Activated effector memory CD4-positive, alpha-beta T cell treated with Interleukin-2 at 50 U/mL for 16 hours (primary cell): ENCODE results near the gene LUZP1.

Experiments
- DNase-seq: peaks from one replicate; pipeline ENCODE4 v3.0.0-alpha.2; 2020

LUZP1 gene

GRCh38 chr1:23188434-23188884 is 19.8 kb upstream of the LUZP1 start:
- no peak for DNase-seq

DNA sequence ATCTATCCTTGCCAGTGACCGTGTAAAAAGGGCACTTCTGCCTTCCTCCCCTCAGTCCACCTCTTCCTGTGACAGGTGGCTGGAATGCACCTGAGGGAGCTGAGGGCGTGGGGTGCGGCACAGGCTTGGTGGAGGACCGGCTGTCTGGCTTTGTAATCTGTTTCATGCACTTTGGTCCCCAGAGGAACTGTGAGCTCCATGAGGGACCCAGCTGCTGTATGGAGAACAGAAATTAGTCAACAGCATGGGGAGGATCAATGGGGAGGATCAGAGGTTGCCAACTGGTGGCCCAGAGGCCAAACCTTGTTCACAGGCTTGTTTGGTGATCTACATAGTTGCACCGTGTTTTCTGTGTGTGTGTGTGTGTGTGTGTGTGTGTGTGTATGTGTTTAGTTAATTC is 19.0 kb upstream of the LUZP1 start:
- no peak for DNase-seq

GRCh38 chr1:23185381-23185780 is 16.7 kb upstream of the LUZP1 start:
- no peak for DNase-seq

DNA sequence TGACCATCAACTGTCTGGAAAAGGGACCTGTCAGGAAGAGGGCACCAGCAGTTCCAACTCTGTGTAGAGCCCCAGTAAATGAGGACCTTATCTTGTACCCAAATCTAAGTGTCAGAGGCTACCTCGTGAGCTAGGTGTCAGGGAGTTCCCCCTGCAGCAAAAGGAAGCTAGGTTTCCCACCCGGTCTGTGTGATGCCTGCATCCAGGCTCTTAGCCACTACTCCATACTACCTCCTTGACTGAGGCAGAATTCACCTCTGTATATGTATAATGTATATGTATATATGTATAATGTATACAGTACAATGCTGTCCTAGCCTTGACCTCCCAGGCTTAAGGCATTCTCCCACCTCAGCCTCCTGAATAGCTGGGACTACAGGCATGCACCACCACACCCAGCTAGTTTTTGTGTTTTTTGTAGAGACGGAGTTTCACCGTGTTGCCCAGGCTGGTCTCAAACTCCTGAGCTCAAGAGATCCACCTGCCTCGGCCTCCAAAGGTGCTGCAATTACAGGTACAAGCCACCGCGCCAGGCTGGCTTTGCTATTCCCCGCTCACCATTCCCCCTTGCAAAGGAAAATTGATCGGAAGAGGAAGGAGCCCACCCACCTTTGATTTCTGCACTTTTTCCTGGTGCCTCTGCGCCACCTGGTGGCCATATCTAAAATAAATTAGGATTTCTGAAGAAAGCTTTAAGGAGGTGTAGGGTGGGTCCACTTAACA is 15.7 kb upstream of the LUZP1 start:
- DNase-seq: peak; percentile 16

DNA sequence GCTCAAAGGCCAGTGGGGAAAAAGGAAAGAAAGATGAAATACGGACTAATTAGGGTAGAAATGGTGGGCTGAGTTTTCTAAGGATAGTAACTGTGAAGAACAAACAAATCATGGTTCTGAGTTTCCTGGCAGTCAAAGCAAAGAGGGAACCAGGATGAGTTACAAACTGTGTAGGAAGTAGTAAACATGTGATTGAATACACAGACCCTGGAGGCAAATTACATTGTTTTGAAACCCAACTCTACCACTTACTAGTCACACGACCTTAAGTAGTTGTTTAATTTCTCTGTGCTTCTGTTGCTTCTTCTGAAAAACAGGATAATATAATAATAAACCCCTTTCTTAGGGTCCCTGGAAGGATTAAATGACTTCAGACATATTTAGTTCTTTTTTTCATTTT is 11.2 kb upstream of the LUZP1 start:
- no peak for DNase-seq

GRCh38 chr1:23178950-23179349 is 10.3 kb upstream of the LUZP1 start:
- no peak for DNase-seq

GRCh38 chr1:23178414-23178813 is 9.8 kb upstream of the LUZP1 start:
- DNase-seq: no peak

DNA sequence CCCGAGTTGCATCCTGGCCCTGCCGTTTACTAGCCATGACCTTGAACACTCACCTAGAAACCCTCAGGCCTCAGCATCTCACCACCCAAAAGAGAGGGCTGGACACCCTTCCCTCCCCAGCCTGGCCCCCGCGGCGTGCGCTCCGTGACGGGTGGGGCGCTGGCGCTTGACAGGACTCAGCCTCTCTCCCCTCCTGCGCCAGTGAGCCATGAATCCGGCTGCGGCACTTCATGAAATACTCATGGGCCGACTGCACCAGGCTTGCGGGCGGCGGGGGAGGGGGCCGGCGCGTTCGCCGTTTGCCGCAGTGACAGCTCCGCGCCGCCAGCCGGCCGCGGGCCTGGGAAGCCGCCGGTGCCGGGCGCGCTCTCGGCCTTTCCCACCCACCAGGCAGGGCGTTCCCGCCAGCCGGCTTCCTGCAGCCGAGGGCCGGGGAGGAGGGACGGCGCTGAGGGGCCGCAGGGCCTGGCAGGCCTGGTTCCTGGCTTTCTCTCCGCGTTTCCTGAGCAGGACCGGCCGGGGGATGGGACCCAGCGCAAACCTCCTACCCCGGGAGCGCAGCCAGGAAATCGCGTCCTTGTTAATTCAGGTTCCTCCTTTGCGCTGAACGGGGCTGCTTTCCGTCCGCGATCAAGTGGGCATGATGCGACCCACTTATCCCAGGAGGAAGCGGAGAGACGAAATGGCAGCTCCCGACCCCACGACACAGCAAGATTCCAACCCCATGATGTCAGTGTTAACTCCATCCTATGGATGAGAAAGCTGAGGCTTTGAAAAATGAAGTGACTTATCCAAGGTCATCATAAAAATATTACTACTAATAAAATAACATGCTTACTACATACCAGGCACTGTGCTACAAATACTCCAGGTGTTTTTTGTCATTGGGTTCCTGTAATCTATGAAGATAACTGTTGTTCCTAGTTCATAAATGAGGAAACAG is 9.1 kb upstream of the LUZP1 start:
- peak; percentile 26 for DNase-seq

DNA sequence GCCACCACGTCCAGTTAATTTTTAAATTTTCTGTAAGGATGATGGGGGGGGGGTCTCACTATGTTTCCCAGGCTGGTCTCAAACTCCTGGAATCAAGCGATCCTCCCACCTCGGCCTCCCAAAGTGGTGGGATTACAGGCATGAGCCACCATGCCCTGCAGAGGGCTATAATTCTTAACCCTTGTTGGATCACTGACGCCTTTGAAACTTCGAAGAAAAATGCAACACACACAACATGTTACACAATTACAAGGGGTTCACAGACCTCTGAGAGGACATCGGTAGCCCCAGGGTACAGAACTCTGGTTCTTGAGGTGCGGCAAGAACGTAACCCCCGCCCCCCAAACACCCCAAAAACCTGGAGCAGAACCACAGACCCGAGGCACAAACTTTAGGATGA is 8.4 kb upstream of the LUZP1 start:
- DNase-seq: no peak

GRCh38 chr1:23174426-23175110 is 5.9 kb upstream of the LUZP1 start:
- no peak for DNase-seq

DNA sequence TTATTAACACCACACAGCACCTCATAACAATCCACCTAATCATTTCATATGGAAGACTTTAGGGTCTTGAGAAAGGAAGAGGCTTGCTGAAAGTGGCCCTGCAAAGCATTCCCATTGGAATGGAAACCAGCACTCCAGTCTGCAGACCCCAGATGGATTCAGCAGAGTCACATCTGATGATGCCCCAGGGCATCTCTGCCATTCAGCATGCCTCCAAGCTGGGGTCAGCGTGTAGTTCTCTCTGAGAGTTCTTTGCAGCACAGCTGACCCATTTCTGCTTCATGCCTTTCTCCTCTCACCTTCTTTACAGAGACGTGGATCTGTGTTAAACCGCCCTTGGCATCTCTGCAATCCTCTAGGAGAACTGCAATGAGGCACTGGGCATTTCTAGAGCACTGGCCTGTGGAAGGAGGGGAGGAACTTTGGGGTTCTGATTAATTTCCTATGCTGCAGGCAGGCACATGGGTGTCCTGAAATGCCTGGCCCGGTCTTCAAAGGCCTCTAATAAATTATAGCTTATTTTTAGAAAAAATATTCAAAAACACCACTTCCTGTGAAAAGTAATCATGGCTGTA is 2.6 kb upstream of the LUZP1 start:
- DNase-seq: no peak

DNA sequence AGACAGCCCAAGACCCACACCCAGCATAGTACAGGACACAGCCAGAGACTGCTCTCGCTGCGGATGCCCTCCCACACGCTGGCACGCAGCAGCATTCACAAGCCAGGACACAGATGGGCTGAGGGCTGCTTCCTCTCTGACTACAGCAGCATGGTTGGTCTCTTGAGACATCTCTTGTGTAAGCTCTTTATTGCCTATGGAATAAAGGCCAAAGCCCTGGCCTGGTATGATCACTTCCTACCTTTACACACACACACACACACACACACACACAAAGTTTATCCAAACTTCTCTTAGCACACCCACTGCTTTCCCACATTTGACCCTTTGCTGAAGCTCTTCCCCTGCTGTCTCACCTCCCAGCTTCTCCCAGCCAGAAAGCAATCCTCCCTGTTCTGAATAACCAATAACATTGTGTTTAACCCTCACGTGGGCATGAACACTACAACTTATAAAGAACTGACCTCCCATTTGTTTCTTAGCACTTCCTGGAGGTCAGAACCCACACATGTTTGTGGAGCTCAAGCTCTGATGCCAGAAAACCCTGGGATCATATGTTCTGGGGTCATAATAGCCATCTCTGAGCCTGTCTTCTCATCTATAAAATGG is 1.2 kb upstream of the LUZP1 start:
- no peak for DNase-seq

GRCh38 chr1:23169195-23169575 is 529 bp upstream of the LUZP1 start:
- DNase-seq: no peak

GRCh38 chr1:23168079-23168444 is 594 bp downstream of the LUZP1 start:
- no peak for DNase-seq

DNA sequence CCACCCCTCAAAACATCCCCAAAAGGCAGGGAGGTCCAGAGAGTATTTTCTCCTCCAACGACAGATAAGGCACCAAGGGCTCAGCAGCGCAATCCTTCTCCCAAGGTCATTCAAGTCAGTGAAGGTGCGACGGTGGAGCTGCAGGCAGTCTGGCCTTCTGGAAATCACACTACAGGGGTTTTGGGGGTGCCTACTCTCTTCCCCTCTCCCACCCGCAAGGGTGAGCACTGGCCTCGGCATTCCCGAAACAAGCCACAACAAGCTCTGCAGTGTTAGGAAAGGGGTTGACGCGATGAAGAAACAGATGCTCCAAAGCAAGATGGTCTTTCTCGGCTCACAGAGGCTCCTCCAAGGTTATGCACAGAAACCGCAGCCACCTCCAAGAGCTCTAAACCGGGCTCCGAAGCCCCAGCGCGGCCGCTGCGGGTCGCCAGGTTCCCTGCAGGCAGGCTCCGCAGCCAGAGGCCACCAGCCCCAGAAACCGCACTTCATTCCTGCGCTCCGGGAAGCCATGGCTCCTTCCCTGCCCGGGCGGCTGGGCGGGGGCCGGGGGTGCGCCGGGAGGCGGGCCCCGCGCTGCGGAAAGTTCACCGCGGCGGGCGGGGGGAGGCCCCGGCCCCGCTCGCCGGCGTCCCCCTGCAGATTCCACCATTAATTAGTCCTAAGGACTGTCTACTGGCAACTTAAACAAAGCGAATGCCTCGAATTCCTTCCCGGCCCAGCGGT is 1.1 kb downstream of the LUZP1 start:
- peak; percentile 18 for DNase-seq

DNA sequence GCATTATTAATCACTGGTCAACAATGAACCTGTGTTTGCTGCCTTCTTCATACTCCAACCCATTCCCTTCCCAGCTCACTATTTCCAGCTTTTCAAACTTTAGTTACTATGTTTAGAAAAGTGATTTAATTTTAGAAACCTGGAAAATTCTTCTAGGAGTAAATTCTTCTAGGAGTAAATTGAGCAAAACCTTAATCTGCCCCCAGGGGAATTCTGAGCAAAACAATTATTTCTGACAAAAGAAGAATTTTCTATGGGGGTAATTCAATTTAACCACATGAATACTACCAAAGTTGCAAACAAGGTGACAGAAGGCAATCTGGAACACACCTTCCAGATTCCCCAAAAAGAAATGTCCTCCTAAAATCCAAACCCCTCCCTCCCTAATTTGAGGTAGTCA is 1.8 kb downstream of the LUZP1 start:
- no peak for DNase-seq

DNA sequence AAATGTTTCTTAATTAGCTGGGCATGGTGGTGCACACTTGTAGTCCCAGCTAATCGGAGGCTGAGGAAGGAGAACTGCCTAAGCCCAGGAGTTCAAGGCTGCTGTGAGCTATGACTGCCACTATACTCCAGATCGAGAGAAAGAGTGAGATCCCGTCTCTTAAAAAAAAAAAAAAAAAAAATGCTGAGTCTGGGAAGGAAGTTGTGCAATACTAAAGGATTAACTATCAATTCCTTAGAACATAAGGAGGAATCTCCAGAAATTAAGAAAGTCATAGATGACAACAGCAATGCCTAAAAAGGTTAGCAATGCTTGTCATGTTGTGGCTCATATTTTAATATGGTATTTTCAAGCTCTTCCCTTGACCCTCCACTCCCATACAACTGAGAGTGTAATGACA is 5.3 kb downstream of the LUZP1 start:
- no peak for DNase-seq

GRCh38 chr1:23159963-23160877 is 8.4 kb downstream of the LUZP1 start:
- DNase-seq: no peak

GRCh38 chr1:23156940-23157339 is 11.7 kb downstream of the LUZP1 start:
- DNase-seq: no peak

GRCh38 chr1:23152966-23153684 is 15.5 kb downstream of the LUZP1 start:
- DNase-seq: no peak
